MCF 10A (cell line): ENCODE measurements around the gene GPR156. TPM values are rescaled to one million over a fixed set of nuclear protein-coding genes. Genes with fewer than 3 reads are reported as not detected.

ENCODE experiments used
- BruUV-seq: library from RNA; stranded (reverse); fragments of 400-500 nt; replicated peaks from 2 replicates; lab custom pipeline; 2021; lab: Mats Ljungman, UMichigan
- CTCF ChIA-PET: fragments of 300-600 bp; sonication (Branson Sonifier 250); formaldehyde crosslinking; extraction: SDS; loops from one replicate; lab custom pipeline; 2021; ENCODE audit warnings: antibody characterized with exemption, inconsistent platforms; lab: Yijun Ruan, JAX
- POLR2A ChIA-PET: fragments of 300-600, 350-650 bp; sonication (Branson Sonifier 250); formaldehyde crosslinking; extraction: SDS; loops from one replicate; lab custom pipeline; 2020; ENCODE audit warnings: antibody characterized with exemption, inconsistent platforms; lab: Yijun Ruan, JAX
- DNase-seq: peaks from one replicate; pipeline ENCODE4 v3.0.0-alpha.2; 2018; ENCODE audit not compliant: unreplicated experiment
- H3K27ac Mint-ChIP-seq: one replicate; pipeline ENCODE4 v1.8.0; 2022; ENCODE audit warnings: mild to moderate bottlenecking, low read depth, mixed read lengths; ENCODE audit not compliant: unreplicated experiment
- H3K27me3 Mint-ChIP-seq: one replicate; pipeline ENCODE4 v1.8.0; 2022; ENCODE audit warnings: mixed read lengths; ENCODE audit not compliant: insufficient read depth, unreplicated experiment
- H3K36me3 Mint-ChIP-seq: one replicate; pipeline ENCODE4 v1.8.0; 2022; ENCODE audit warnings: mild to moderate bottlenecking, moderate library complexity, mixed read lengths; ENCODE audit not compliant: insufficient read depth, unreplicated experiment
- H3K4me1 Mint-ChIP-seq: one replicate; pipeline ENCODE4 v1.8.0; 2022; ENCODE audit warnings: mixed read lengths; ENCODE audit not compliant: insufficient read depth, unreplicated experiment
- H3K4me3 Mint-ChIP-seq: one replicate; pipeline ENCODE4 v1.8.0; 2022; ENCODE audit warnings: mild to moderate bottlenecking, moderate library complexity, mixed read lengths; ENCODE audit not compliant: unreplicated experiment
- H3K9me3 Mint-ChIP-seq: one replicate; pipeline ENCODE4 v1.8.0; 2022; ENCODE audit warnings: mixed read lengths; ENCODE audit not compliant: unreplicated experiment
- intact Hi-C: fragments of 100-400 bp; cut with micrococcal nuclease; formaldehyde crosslinking; loops from 2 replicates; pipeline ENCODE4 v1.14.1; 2022
- total RNA-seq: library from RNA; stranded (reverse); gene quantifications from 2 replicates; pipeline ENCODE4 v1.2.3, GENCODE V29; 2022
- TF ChIP-seq, protein P1 (sequence below): fragments of 200-600 bp; IDR thresholded peaks from one replicate; pipeline ENCODE4 v1.8.0; 2022; ENCODE audit warnings: antibody characterized with exemption, mild to moderate bottlenecking; ENCODE audit not compliant: unreplicated experiment

The GPR156 gene
- total RNA-seq, 1 experiment from 2014 or later, result 0.72 TPM

GRCh38 chr3:120275618-120276017 lies 9.4 kb downstream of the GPR156 start:
- Mint-ChIP-seq H3K36me3 (no peaks in the 10 kb centered on the region), H3K9me3 (no peaks in the 10 kb centered on the region), H3K4me3 (no peak overlapping the region), H3K4me1 (no peaks in the 10 kb centered on the region), H3K27me3 (peaks cover 7% of the 10 kb centered on the region), H3K27ac (no peak overlapping the region)
- ChIA-PET CTCF (no interaction called here), POLR2A (no interaction called here)
- intact Hi-C loops, result no loop called here
- TF ChIP-seq, protein P1, sequence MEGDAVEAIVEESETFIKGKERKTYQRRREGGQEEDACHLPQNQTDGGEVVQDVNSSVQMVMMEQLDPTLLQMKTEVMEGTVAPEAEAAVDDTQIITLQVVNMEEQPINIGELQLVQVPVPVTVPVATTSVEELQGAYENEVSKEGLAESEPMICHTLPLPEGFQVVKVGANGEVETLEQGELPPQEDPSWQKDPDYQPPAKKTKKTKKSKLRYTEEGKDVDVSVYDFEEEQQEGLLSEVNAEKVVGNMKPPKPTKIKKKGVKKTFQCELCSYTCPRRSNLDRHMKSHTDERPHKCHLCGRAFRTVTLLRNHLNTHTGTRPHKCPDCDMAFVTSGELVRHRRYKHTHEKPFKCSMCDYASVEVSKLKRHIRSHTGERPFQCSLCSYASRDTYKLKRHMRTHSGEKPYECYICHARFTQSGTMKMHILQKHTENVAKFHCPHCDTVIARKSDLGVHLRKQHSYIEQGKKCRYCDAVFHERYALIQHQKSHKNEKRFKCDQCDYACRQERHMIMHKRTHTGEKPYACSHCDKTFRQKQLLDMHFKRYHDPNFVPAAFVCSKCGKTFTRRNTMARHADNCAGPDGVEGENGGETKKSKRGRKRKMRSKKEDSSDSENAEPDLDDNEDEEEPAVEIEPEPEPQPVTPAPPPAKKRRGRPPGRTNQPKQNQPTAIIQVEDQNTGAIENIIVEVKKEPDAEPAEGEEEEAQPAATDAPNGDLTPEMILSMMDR, result no peak
- DNase-seq, result no peak
- no TSS peak for BruUV-seq

GRCh38 chr3:120274739-120275167 lies 10.3 kb downstream of the GPR156 start:
- no peak for DNase-seq
- Mint-ChIP-seq H3K27ac (no peak overlapping the region), H3K4me1 (no peaks in the 10 kb centered on the region), H3K27me3 (peaks cover 7% of the 10 kb centered on the region), H3K9me3 (no peaks in the 10 kb centered on the region), H3K4me3 (no peak overlapping the region), H3K36me3 (no peaks in the 10 kb centered on the region)
- intact Hi-C loops, result no loop called here
- ChIA-PET CTCF (interaction anchor here (0.5 kb wide), 1 partner anchor 189 kb away, joined by 3 read pairs; no protein-coding TSS in a partner anchor), POLR2A (no interaction called here)
- no TSS peak for BruUV-seq
- TF ChIP-seq, protein P1, result no peak

DNA sequence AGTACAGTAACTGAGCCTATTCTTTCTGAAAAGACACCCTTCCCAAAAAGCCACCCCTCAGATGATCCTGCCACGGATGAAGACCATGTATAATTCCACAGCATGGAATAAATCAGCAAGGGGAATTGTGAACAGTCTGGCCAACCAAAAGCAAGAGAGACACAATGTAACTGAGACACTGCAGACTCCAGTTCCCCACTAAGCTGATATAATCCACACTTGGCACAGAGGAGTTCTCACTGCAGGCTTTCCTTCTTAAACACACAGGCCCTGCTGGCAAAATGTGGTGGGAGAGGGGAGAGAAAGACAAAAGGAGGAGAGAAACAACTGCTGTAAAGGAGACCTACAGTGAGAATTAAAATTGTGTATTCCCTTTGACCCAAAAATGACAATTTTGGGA lies 12.7 kb downstream of the GPR156 start:
- Mint-ChIP-seq H3K27ac (no peak overlapping the region), H3K27me3 (peaks cover 7% of the 10 kb centered on the region), H3K4me3 (no peak overlapping the region), H3K4me1 (no peaks in the 10 kb centered on the region), H3K9me3 (no peaks in the 10 kb centered on the region), H3K36me3 (no peaks in the 10 kb centered on the region)
- TF ChIP-seq, protein P1, result no peak
- no TSS peak for BruUV-seq
- CTCF ChIA-PET, result interaction anchor here (0.5 to 3.6 kb wide), 5 partner anchors 23 to 288 kb away, joined by 3 to 23 read pairs (median 3); no protein-coding TSS in a partner anchor
- POLR2A ChIA-PET, result interaction anchor here (0.8 kb wide), 1 partner anchor 68 kb away, joined by 3 read pairs; no protein-coding TSS in a partner anchor
- no peak for DNase-seq
- intact Hi-C loops, result no loop called here

GRCh38 chr3:120265989-120266388 lies 19.0 kb downstream of the GPR156 start:
- Mint-ChIP-seq H3K4me3 (no peak overlapping the region), H3K36me3 (no peaks in the 10 kb centered on the region), H3K27ac (no peak overlapping the region), H3K9me3 (no peaks in the 10 kb centered on the region), H3K27me3 (no peaks in the 10 kb centered on the region), H3K4me1 (no peaks in the 10 kb centered on the region)
- TF ChIP-seq, protein P1, result no peak
- DNase-seq, result no peak
- POLR2A ChIA-PET, result no interaction called here
- CTCF ChIA-PET, result interaction anchor here (0.8 to 1.2 kb wide), 2 partner anchors 151 to 556 kb away, joined by 3 to 4 read pairs; no protein-coding TSS in a partner anchor
- BruUV-seq, result no TSS peak
- intact Hi-C loops, result no loop called here
